GM12878 (cell line): ENCODE measurements around the gene DNAJC5G. TPM values are rescaled to one million over a fixed set of nuclear protein-coding genes. Genes with fewer than 3 reads are reported as not detected.

Source experiments
- CHD4 ChIP-seq: fragments of 200-600 bp; sonication (generic); IDR thresholded peaks from 2 replicates; pipeline ENCODE4 v1.6.1; 2016; ENCODE audit warnings: mild to moderate bottlenecking
- CREM ChIP-seq: IDR thresholded peaks from 2 replicates; pipeline ENCODE4 v1.6.1; 2014; ENCODE audit warnings: antibody characterized with exemption, low read depth
- EED ChIP-seq: sonication (generic); IDR thresholded peaks from 2 replicates; pipeline ENCODE4 v1.6.1; 2016; ENCODE audit warnings: antibody characterized with exemption, low read depth
- GABPA ChIP-seq: IDR thresholded peaks from 2 replicates; pipeline ENCODE4 v1.6.1; 2014; ENCODE audit warnings: antibody characterized with exemption, low read depth, mild to moderate bottlenecking, inconsistent platforms
- GATAD2B ChIP-seq: fragments of 450-650 bp; conservative IDR thresholded peaks from 2 replicates; pipeline ENCODE4 v1.6.1; 2017; ENCODE audit warnings: low read depth, mild to moderate bottlenecking, moderate library complexity
- RB1 ChIP-seq: fragments of 450-650 bp; formaldehyde crosslinking; IDR thresholded peaks from 2 replicates; pipeline ENCODE4 v1.6.1; 2017; ENCODE audit warnings: mild to moderate bottlenecking, borderline replicate concordance
- REST ChIP-seq: IDR thresholded peaks from 2 replicates; pipeline ENCODE4 v1.6.1; 2012; ENCODE audit warnings: mild to moderate bottlenecking, low read depth, low read length
- SIN3A ChIP-seq: IDR thresholded peaks from 2 replicates; pipeline ENCODE4 v1.6.1; 2012; ENCODE audit warnings: low read depth, low read length, improper control_type of control experiment
- ZBTB40 ChIP-seq: fragments of 450-650 bp; IDR thresholded peaks from 2 replicates; pipeline ENCODE4 v1.6.1; 2016; ENCODE audit warnings: mild to moderate bottlenecking, moderate library complexity, borderline replicate concordance
- polyA plus RNA-seq, 11 experiments: library from polyadenylated mRNA; depleted of rRNA in 4 of 11; unstranded in 6 of 11; stranded (reverse) in 5 of 11; fragments of >200 nt; fragmentation: Nextera tagmentation in 4 of 11; fragmentation: Illumina TruSeq in 1 of 11; extraction: Ambion mirVana in 4 of 11; extraction: Trizol in 1 of 11; gene quantifications; 1 replicate in 1 of 11; 2 replicates in 10 of 11; pipeline versions ENCODE4 v1.2.1 to v1.2.3, GENCODE V29; 2011 to 2016; ENCODE audit warnings: inconsistent platforms in 2 of 11, missing spikeins in 2 of 11, low read depth in 1 of 11
- total RNA-seq, 4 experiments: library from RNA; depleted of rRNA in 3 of 4; stranded (reverse); fragments of >200 nt in 3 of 4; fragmentation: Illumina TruSeq in 1 of 4; extraction: Trizol in 1 of 4; gene quantifications; 2 replicates each; pipeline versions ENCODE4 v1.2.1 to v1.2.3, GENCODE V29; 2013 to 2021

Gene DNAJC5G
- total and polyA plus RNA-seq, 10 of the 15 experiments (the other 5 are each of a cell fraction or from before 2014, with no cell fraction given): not detected

GRCh38 chr2:27312152-27312551 lies 36.9 kb downstream of the DNAJC5G start (continued):
- TF ChIP-seq ZBTB40: no peak
- no peak for TF ChIP-seq CHD4
- TF ChIP-seq GABPA: no peak
- no peak for TF ChIP-seq CREM
- no peak for TF ChIP-seq REST
- no peak for TF ChIP-seq SIN3A
- TF ChIP-seq RB1: no peak
- TF ChIP-seq EED: no peak
- no peak for TF ChIP-seq GATAD2B
